ENCODE results near the gene SNRNP35.
"Not testable (repeated sequence)": the region's sequence is repeated elsewhere in the genome, so short reads cannot be mapped to it uniquely, and the experiment has no call there.

Gene SNRNP35

DNA sequence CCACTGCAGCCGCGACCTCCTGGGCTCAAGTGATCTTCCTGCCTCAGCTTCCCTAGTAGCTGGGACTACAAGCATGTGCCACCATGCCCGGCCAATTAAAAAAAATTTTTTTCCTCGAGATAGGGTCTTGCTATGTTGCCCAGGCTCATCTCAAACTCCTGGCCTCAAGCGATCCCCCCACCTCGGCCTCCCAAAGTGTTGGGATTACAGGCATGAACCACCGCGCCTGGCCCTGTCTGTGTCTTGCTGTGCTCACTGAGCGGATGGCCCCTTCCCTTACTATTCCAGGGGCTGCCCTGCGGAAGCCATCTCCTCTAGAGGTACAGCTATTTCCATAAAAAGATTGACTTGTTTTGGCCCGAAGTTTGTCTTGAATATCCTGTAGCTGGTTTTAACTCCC is 20.1 kb downstream of the SNRNP35 start:
- TF ChIP-seq, protein P1, sequence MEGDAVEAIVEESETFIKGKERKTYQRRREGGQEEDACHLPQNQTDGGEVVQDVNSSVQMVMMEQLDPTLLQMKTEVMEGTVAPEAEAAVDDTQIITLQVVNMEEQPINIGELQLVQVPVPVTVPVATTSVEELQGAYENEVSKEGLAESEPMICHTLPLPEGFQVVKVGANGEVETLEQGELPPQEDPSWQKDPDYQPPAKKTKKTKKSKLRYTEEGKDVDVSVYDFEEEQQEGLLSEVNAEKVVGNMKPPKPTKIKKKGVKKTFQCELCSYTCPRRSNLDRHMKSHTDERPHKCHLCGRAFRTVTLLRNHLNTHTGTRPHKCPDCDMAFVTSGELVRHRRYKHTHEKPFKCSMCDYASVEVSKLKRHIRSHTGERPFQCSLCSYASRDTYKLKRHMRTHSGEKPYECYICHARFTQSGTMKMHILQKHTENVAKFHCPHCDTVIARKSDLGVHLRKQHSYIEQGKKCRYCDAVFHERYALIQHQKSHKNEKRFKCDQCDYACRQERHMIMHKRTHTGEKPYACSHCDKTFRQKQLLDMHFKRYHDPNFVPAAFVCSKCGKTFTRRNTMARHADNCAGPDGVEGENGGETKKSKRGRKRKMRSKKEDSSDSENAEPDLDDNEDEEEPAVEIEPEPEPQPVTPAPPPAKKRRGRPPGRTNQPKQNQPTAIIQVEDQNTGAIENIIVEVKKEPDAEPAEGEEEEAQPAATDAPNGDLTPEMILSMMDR (IDR thresholded peaks at IDR 0.05; ENCODE audit: low read depth, low read length), result no peak
- no peak overlapping the region for H3K4me3 ChIP-seq (ENCODE audit: low read depth, low read length)

DNA sequence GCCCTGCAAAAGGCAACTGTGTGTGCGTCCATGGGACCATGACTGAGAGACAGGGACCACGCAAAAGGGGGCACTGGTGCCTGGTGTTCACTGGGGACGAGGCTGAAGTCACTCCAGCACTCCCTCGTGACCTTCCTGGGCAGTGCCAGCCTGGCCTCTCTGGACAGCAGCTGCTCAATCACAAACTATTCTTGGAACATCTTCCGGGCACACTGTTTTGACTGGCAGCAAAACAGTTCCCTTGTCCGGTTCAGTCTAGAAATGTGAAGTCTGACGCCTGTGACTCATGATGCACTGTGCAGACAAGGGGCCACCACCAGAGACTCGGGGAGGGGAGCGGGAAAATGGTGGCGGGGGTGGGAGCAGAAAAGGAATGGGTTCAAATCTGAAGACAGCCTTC is 20.8 kb downstream of the SNRNP35 start:
- TF ChIP-seq, protein P1 (IDR thresholded peaks at IDR 0.05; ENCODE audit: low read depth, low read length), result no peak
- H3K4me3 ChIP-seq (ENCODE audit: low read depth, low read length), result no peak overlapping the region

DNA sequence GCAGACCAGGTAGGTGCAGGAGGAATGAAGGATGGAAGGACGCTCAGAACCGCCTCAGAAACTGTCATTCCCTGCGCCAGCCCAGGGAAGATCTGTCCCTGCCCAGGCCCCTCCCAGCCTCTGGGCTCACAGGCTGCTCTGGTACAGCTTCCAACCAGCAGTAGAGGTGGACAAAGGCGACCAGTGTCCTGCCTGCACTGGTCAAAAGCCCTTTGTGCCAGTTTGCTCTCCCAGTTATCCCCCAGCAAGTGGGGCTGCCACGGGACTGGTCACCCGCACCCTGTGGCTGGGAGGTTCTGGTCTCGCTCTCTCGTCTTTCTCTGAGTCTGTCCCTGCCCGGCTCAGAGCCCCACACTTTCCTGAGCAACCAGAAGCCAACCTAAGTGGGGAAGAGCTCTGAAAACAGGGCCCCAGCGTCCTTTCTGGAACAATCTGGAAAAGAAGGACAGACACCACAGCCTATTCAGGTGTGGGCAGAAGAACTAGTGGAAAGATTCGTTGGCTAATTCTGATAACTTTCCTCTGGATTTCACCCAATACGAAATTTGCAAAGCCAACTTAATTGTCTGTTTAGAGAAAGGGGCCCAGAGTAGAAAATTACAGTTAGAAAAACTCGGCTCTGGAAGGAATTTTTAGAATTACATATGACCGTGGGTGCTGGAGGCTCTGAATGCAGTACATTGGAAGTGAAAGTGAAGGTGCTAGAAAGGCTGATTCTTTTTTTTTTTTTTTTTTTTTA is 21.7 kb downstream of the SNRNP35 start:
- TF ChIP-seq, protein P1 (IDR thresholded peaks at IDR 0.05; ENCODE audit: low read depth, low read length), result no peak
- no peak overlapping the region for H3K4me3 ChIP-seq (ENCODE audit: low read depth, low read length)

DNA sequence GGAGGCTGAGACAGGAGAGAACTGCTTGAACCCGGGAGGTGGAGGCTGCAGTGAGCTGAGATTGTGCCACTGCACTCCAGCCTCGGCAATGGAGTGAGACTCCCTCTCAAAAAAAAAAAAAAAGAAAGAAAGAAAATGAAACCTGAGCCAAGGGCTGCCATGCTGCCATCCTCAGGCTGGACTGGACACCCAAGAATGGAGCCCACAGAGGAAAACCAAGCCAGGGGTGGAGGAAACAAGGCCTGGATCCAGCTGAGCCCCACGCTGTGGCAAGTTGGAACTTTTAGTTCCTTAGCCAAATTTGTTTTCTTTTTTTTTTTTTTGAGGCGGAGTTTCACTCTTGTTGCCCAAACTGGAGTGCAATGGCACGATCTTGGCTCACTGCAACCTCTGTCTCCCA is 23.3 kb downstream of the SNRNP35 start:
- H3K4me3 ChIP-seq (ENCODE audit: low read depth, low read length), result not testable (repeated sequence)

DNA sequence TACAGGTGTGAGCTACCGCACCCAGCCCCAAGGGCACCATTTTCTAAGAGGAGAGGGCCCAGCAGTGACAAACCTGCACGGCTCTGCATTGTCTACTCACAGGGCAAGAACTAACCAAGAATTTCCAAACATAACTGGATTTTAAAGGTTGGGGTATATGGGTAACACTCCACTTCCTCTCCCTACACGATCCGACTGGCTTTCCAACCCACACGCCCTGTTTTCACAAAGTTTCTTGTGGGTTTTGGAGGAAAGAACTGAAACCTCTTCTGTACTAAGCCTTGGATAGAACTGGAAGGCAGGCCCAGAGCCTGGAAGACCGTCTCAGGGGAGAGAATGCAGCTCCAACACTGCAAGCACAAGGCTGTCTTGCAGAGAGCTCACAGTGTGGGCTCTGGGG is 24.9 kb downstream of the SNRNP35 start:
- TF ChIP-seq, protein P1 (IDR thresholded peaks at IDR 0.05; ENCODE audit: low read depth, low read length), result no peak
- no peak overlapping the region for H3K4me3 ChIP-seq (ENCODE audit: low read depth, low read length)

DNA sequence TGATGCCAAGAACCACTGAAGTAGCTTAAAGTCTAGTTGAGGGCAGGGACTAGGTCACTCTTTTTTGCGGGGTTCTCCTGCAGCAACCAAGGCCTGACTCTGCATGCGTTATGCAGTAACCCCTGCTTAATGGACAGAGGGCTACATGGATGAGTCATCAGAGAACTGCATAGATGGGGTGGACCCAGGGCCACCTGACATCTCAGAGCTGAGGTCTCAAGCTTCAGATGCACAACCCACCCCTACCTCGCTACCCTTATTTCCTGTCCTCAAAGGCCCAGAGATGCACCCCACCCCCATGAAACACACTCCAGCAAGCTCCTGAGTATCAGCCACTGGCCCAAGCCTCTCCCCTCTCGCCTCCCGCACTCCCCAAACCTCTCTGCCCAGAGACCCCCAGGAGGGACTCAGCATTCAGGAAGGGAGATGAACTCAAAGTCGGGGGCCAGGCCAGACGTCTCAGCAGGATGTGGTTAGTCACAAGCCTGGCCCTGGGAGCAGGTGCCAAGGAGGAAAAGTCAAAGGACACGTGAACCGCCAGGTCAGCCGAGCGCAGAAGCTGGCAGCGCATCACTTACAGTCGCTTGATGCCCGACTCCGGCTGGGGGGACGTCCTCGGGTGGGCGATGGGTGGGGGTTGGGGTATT is 25.8 kb downstream of the SNRNP35 start:
- TF ChIP-seq, protein P1 (IDR thresholded peaks at IDR 0.05; ENCODE audit: low read depth, low read length), result no peak
- H3K4me3 ChIP-seq (ENCODE audit: low read depth, low read length), result no peak overlapping the region

DNA sequence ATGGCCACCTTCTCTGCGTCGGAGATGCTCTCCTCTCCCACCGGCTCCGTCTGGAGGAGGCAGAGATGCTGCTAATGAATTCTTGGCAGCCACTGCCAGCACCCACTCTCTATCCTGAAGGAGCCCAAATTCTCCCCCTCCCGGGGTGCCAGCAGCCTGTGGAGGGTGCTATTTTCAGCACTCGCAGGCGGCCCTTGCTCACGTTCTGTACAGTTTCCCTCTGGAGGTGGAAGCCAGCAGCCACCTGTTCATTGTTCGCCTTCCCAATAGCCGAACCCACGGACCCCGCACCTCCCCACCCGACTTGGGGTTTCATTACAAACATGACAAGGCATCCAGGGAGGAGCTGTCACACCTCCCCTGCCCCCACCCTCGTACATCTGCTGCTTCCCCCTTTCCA is 27.8 kb downstream of the SNRNP35 start:
- TF ChIP-seq, protein P1 (IDR thresholded peaks at IDR 0.05; ENCODE audit: low read depth, low read length), result no peak
- H3K4me3 ChIP-seq (ENCODE audit: low read depth, low read length), result no peak overlapping the region

All from WI38 (cell line).